GM11168 (cell line): ENCODE data around the gene CHL1.

ENCODE experiments used
- in situ Hi-C: fragments of 300-500 bp; cut with MboI; formaldehyde crosslinking; loops from one replicate; pipeline ENCODE4 v1.12.0; 2022; ENCODE audit warnings: low sequenced_read_pairs; ENCODE audit not compliant: unreplicated experiment

CHL1 gene

GRCh38 chr3:196311-197148, at the start of gene CHL1:
Gene CHL1 (plus strand): TSS chr3:196763. CDS start chr3:319777, 123,014 bp downstream.
- in situ Hi-C loops: no loop called here

DNA sequence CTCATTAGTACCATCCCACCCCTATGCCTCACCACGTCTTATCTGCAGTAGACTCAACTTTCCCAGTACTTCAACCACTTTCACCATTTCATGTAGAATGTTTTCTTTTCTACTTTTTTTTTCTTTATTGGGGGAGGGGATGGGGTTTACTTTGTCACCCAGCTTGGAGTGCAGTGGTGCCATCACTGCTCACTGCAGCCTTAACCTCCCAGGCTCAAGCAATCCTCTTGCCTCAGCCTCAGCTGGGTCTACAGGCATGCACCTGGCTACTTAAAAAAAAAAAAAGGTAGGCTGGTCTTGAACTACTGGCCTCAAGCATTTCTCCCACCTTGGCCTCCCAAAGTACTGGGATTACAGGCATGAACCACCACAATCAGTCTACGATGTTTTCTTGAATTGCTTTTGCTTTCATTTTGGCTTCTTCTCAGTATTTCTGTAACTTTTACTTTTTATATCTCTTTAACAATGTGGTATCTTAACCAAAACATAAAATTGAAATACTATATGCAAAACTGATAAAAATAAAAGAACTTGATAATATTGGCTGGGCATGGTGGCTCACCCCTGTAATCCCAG, 44.9 kb upstream of the CHL1 start:
- in situ Hi-C loops: no loop called here

- in situ Hi-C loops: no loop called here
Observed at GRCh38 chr3:159974-160373, 36.6 kb upstream of the CHL1 start.

GRCh38 chr3:166071-166470, 30.5 kb upstream of the CHL1 start:
- in situ Hi-C loops: no loop called here

DNA sequence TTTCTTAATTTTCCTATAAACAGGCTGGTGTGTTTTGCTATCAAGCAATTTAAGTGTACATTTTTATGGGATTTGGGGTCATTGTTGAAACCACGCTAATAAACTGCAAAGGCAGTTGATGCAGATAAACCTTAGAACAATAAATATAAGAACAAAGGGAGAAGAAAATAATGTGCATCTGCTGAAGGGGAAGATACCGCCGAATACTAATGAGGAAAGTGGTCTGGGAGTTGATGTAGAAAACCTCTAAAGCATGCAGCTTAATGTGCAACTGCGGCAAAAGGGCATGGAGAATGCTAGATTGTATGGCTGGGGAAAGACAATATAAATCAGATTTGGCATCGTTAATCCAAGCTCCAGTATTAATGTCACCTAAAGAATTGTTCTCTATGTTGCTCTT, 29.8 kb upstream of the CHL1 start:
- in situ Hi-C loops: no loop called here

DNA sequence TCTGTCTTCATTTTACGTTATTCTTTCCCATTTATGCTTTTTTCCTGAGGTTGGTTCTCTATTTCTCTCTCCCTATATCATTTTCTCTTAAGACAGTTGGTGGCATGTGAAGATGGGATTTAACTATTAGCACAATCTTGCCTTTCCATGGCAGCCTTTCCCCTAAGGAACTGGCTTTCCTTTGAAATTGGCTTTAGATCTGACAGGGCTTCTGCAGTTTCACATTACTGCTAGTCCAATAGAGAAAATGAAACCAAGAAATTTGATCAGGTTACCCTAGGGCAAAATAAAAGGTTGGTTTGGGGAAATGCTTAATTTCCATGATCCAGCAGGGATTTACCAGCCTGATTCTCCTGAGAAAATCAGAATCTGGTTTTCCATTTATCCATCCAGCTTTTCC, 22.7 kb upstream of the CHL1 start:
- in situ Hi-C loops: no loop called here

GRCh38 chr3:184976-185375, 11.6 kb upstream of the CHL1 start:
- in situ Hi-C loops: no loop called here

- in situ Hi-C loops: no loop called here
Observed at GRCh38 chr3:192215-192929, 4.2 kb upstream of the CHL1 start.

DNA sequence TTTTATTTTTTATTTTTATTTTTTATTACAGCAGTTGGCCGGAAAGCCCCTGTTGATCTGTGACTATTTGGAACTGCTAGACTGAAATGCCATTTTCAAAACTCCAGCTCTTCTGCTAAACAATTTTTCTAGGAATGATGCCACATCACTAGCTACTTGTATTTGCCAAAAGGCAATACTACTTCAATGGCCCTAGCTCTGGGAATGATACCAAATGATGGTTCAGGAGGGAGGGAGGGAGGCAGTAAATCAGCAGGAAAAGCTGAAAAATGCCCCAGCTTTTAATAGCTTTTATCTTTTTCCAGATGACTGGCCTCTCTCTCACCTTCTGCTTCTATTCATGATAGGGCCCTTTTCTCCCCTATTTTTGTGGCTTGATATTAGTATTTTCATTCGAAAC, 2.6 kb upstream of the CHL1 start:
- in situ Hi-C loops: no loop called here

GRCh38 chr3:194421-194820, 2.1 kb upstream of the CHL1 start:
- in situ Hi-C loops: no loop called here

- in situ Hi-C loops: no loop called here
Observed at GRCh38 chr3:195666-196065, 897 bp upstream of the CHL1 start.

DNA sequence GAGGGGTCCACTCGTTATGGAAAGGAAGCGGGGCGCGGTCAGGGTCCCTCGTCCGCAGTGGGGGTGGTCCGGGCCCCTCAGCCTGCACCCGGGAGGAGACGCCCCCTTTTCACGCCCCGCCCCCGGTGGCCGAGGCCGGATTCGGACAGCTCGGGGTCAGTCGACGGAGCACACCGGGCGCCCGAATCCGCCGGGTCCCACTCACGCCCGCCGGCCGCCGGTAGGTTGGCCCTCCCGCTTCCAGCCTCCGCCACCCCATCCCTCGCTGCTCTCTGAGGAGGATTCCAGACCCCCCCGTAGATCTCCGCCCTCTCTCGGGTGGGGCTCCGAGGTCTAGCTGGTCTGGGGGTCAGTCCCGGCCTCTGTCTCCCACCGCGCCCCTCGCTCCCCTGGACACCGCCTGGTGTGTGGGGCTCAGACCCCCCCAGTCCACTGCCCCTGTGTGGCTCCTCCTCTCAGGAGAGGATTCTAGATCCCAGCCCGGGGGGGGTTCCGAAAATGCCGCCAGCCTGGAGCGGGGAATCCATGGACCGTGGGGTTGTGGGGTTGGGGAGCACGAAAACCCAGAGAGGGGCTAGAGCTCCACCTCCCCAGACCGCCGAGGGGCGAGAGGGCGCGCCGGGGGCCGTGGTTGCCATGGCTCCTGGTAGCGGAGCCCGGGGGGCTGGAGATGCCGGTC, 725 bp downstream of the CHL1 start:
- in situ Hi-C loops: no loop called here

DNA sequence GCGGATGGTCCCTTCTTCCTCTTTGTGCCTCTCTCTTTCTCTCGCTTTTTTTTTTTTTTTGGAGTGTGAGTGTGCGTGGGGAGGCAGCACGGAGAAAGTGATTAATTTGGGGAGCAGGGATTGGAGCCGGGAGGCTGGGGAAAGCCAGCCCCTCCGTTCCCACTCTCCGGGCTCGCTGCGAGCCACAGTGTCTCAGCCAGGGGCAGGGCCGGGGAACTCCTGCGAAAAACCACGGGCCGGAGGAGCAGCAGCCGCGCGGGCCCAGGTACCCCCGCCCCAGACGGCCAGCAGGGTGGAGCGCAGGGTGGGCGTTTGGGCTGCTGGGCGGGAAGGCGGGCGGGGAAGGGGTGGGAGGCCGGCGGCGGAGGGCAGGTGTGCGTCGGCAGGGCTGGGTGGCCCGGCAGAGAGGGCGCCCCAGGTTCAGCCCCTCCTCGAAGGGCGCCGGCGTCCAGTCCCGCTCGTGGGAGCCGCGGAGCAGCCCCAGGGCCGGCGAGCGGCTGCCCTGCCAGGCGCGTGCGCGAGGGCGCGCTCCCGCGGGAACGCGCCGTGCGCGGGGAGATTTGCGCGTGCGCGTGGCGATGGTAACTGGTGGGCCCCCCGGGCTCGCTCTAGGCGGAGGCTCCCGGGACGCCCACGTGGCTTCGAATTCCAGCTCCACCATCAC, 1.4 kb downstream of the CHL1 start:
- in situ Hi-C loops: no loop called here

DNA sequence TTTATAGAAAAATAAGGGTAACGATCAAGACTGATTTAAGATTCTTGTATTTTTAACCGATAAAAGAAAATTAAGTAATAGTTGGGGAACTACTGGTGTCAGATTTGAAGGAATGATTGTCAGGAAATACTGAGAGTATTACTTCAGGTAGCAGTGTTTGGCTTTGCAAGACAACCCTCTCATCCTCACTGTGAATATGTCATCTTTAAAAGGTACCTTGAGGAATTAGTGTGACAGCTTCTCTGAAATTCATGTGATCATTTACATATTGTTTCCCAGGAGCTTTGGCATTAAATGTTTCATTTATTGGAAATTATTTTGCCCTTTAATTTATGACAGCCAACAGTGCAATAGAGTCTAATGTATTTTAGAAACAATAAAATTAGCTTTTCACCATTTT, 3.3 kb downstream of the CHL1 start:
- in situ Hi-C loops: no loop called here

GRCh38 chr3:200758-201325, 4.3 kb downstream of the CHL1 start:
- in situ Hi-C loops: no loop called here

DNA sequence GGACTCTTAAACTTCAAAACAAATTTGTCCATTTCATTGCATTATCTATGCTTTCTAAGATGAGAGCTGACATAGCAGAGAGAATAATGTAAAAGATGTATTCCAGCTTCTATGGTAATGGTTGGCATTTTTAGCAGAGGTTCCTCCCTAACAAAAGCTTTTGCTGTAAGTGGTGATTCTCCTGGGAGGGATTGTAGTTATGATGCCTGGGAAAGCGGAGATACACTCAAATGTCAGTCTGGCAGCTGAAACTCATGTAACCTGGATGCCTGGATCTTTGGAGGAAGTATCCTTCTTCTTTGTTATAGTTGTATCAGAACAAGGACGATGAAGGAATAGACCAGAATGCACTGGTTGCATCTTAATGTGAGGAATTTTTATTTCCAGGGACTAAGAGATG, 7.5 kb downstream of the CHL1 start:
- in situ Hi-C loops: no loop called here

GRCh38 chr3:207973-208372, 11.4 kb downstream of the CHL1 start:
- in situ Hi-C loops: no loop called here

GRCh38 chr3:210669-211068, 14.1 kb downstream of the CHL1 start:
- in situ Hi-C loops: no loop called here

DNA sequence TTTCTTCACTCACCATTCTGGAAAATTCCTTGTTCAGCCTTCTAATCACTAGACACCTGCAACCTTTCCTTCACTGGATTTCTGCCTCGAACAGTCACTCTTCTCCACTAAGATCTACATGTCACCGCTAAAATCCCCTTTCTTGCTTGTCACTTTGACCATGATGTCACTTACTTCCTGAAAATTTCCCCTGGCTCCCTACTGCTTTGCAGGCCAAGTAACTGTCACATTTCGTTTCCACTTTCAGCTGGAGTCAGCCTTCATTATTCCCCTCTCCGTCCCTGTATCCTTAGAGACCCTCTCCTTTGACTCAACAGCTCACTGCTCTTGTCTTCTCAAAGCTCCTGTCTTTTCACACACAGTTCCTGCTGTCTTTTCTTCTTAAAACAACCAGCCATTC, 15.9 kb downstream of the CHL1 start:
- in situ Hi-C loops: no loop called here
